Measurements from ENCODE around the gene RPL34.

Gene RPL34

GRCh38 chr4:108651014-108651791 lies 30.8 kb downstream of the RPL34 start:
- no peak for TF ChIP-seq CTCF (IDR thresholded peaks at IDR 0.05; ENCODE audit: low read depth, low read length)
- peak overlapping the region; percentile 63 to 71 for H3K4me3 ChIP-seq (replicated peaks in 1 of 2; ENCODE audit: low read depth in 2 of 2, low read length in 2 of 2)
- peak; percentile 68 to 82 for DNase-seq (ENCODE audit: low read depth in 2 of 2)

- no peak overlapping the region for H3K4me3 ChIP-seq (replicated peaks in 1 of 2; ENCODE audit: low read depth in 2 of 2, low read length in 2 of 2)
- no peak for DNase-seq (ENCODE audit: low read depth in 2 of 2)
- TF ChIP-seq CTCF (IDR thresholded peaks at IDR 0.05; ENCODE audit: low read depth, low read length), result no peak
Observed at GRCh38 chr4:108662629-108663028, 42.3 kb downstream of the RPL34 start.

GRCh38 chr4:108674356-108674977 lies 54.1 kb downstream of the RPL34 start:
- no peak for DNase-seq (ENCODE audit: low read depth in 2 of 2)
- no peak for TF ChIP-seq CTCF (IDR thresholded peaks at IDR 0.05; ENCODE audit: low read depth, low read length)

More at GRCh38 chr4:108674356-108674977, 54.1 kb downstream of the RPL34 start:
- H3K4me3 ChIP-seq (replicated peaks in 1 of 2; ENCODE audit: low read depth in 2 of 2, low read length in 2 of 2), result no peak overlapping the region
